T follicular helper cell (primary cell): ENCODE measurements around the gene TMEM132C.

Source experiments
- DNase-seq: peaks from one replicate; pipeline ENCODE4 v3.0.0-alpha.2; 2020; ENCODE audit warnings: low read depth

TMEM132C gene

GRCh38 chr12:128420163-128420562, 153.2 kb downstream of the TMEM132C start:
- DNase-seq, result no peak

- DNase-seq, result no peak
Measured at GRCh38 chr12:128421375-128421774, 154.4 kb downstream of the TMEM132C start.

DNA sequence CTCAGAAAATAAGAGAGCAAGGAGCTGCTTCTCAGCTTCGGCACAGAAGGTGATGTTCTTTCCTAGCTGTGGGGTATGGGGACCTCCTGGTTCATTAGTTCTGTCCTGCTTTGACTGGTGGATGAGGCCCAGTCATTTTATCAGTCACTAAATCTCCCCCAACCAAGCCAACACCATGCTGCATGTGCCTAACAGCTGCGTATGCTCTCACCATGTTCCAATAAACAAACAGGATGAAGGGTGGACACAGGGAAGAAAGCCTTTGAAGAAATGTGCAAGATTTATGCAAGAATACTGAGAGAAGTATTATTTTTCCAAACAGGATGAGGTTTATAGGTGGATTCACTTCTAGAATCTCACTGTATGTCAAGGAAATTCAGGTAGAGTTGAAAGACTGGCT, 156.2 kb downstream of the TMEM132C start:
- no peak for DNase-seq

- no peak for DNase-seq
Measured at GRCh38 chr12:128424931-128425431, 158.0 kb downstream of the TMEM132C start.

DNA sequence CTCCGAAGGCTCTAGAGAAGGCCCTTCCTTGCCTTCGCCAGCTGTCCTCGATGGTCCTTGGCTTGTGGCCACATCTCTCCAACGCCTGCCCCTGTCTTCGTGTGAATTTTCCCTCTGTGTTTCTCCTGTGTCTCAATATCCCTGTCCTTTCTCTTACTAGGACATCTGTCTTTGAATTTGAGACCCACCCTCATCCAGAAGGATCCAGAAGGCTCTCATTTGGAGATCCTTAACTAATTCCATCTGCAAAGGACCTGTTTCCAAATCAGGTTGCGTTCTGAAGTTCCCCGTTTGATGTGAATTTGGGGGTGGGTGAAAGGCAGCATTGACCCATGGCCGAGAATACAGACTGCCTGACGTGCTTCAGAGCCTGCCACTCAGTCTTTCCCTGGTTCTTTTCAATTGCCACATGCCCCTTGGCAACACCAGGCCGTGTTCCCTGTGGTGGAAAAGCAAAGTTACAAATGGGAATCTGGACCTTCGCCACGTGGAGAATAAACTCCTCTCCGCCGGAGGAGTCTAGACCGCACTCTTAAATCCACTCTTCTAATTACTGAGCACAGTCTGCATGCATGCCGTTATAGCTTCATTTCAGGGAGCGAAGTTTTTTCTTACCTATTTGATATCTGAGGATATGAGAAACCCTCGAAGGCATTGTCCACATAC, 158.8 kb downstream of the TMEM132C start:
- DNase-seq, result no peak

DNA sequence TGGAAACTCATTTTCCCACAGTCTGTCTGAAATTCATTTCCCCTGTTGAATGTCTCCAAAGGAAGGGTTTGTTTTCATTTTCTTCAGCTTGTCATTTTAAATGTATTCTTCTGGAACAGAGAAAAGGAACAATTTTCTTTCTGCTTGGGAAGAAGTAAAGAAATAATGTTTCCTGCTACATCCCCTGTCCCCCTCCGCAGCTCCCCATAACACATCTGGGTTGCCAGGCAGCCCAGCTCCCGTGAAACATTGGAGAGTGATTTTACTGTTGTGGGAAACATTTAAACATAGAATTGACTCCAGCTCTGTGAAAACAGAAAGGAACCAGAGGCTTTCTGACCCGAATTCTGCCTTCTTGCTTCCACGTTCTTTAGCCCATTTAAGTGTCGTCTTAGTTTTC, 159.5 kb downstream of the TMEM132C start:
- DNase-seq, result no peak

DNA sequence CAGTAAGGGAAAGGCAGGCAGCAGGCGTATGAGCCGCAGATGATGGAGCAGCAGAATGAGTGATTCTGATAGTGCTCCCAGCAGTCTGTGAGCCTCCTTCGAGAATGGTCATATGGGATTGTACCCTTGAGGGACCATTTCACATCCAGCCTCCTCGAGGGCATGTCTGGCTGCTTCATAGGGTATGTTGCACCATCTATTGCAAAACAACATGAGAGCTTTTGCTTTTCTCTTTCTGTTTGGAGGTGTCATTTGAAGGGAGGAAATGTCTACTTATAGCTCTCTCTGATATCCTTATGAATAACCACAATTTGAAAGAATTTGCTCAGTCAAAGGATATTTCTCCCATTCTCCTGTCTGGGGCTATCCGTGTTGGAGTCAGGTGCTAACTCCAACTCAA, 172.8 kb downstream of the TMEM132C start:
- DNase-seq, result no peak

- no peak for DNase-seq
Measured at GRCh38 chr12:128442096-128442495, 175.1 kb downstream of the TMEM132C start.

GRCh38 chr12:128444598-128444997, 177.6 kb downstream of the TMEM132C start:
- no peak for DNase-seq

DNA sequence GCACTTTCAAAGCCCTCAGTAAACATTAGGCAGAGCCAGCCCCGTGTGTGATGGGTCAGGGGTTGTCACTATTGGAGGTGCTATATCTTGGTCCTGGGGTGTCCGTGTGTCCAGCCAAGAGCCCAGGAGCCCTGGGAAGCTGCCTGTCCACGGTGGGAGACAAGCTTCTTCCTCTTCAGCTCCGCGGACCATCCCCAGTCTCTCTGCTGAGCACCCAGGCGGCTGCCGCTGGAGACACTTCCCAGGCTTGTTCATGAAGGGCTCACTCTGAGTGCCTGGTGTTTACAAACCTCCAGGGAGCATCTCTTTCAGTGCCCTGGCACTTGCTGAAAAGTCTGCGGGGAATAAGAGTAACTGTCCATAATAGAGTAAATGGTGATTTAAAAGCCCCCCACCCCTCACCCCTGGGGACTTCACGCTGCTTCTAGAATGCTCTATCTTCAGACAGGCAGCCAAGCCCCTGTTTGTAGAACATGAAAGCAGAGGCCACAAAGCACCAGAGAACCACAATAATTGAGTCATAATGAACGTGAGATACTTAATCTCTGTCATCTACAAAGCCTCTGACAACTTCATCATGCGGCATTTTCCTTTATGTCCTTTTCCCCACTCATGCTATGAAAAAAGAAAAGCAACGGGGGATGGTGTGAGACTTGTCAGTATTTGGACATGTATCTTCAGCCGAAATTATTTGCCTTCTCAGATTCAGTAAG, 178.6 kb downstream of the TMEM132C start:
- DNase-seq, result no peak

DNA sequence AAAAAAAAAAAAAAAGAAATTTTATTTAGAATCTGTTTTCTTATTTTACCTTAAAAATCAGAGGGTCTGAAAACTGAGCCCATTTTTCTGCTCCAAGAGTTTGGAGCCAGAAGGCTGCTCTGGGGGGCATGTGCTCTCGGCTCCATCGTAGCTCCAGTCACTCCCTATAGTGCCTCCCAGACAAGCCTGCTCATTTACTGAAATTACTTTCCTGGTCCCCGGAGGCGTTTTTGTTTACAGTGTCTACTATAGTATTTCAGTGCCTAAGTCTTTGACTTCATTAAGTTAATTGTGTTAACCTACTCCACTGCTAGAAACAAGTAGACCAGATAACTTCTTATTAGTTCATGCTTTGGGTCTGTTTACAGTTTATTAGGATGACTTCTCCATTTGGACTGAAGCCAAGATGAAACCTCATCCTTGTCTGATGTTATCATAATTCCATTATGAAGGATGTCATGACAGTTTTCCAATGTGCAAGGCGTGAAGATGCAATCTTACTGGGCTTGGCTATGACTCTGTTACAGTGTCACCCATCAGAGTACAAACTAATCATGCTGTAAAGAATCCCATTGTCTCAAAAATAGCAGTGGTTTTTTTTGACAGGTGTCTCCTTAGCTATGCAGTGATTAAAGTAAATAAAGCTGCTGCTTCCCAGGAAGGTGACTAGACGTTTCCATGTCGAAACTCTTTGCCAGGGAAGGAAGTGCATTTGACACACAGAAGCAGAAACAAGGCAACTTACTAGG, 182.3 kb downstream of the TMEM132C start:
- DNase-seq, result no peak

DNA sequence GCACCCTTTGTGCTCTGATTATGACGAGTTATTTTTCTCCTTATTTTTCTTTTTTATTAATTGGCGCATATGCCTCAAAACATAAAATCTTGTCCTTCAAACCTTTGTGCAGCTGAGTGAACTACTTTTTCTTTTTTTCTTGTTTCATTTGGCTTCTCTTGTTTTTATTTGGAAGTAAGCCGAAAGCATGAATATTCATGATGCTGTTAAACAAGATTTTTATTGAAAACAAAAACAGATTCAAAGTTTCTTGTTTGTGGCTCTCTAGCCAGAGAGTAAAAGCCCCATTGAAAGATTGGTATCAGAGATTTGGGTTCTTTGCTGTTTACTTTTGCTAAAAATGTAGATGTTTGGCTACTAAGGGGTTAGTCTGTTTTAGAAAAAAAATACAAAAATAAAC, 183.8 kb downstream of the TMEM132C start:
- no peak for DNase-seq

- DNase-seq, result no peak
Measured at GRCh38 chr12:128455851-128456250, 188.9 kb downstream of the TMEM132C start.

- DNase-seq, result no peak
Measured at GRCh38 chr12:128456922-128457321, 190.0 kb downstream of the TMEM132C start.

DNA sequence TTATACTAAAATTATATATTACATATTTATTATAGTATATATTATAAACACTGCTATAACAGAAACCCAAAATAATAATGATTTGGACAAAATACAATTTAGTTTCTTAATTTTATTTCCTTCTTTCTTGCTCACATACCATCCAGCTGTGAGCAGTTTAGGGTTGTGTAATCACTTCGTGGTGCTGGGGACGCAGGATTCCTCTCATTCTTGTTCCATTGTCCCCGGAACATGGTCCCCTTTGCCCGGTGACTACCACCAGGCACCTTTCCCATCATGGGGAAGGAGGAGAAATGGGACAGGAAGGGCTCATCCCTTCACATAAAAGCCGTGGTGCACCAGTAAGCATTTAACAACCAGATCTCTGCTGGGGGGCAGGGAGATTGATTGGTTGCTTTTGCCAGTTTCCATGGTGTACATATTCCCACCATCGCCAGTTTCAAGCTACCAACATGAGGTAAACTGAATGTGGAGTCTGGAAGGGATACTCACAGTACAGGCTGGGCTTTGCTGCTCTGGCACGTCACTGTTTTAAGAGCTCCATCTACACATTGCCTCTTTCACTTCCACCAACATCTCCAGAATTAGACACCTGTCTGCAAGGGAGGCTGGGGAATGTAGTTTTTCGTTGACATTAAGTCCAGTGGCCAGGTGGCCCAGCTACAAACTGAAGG, 191.5 kb downstream of the TMEM132C start:
- DNase-seq, result no peak

- DNase-seq, result no peak
Measured at GRCh38 chr12:128459067-128459466, 192.1 kb downstream of the TMEM132C start.

DNA sequence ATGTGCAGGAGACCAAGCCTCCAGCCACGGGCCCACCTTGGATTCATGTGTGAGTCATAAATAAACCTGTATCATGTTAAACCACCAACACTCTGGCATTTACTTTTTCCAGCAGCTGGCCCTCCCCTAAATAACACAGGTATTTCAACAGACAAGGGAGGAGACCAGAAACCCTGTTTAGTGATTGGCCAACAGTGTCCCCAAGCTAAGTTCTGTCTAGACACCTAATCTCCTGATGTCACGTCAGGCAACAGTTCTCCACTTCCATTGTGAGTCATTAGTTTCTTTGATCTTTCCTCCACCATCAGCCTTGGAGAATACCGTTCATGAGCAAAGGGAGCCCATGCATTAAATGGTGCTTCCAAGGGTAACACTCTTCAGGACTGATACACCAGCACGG, 196.9 kb downstream of the TMEM132C start:
- no peak for DNase-seq

DNA sequence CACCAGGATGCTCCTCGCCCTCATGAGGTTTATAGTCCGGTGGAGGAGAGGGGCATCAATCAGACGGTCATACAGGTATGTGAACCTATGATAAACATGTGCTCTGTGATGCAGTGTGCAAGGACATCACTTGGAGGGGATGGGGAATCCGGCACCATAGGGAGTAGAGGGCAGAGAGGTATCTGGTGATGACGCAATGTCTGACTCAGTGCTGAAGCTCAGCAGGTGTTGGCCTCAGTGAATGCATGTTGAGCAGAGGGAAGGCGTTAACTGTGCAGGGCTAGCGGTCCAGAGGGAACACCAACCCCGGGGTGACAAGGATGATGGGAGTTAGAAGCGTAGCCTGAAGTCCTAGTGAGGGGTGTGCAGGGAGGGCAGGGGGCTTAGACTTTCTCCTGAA, 200.9 kb downstream of the TMEM132C start:
- DNase-seq, result no peak

DNA sequence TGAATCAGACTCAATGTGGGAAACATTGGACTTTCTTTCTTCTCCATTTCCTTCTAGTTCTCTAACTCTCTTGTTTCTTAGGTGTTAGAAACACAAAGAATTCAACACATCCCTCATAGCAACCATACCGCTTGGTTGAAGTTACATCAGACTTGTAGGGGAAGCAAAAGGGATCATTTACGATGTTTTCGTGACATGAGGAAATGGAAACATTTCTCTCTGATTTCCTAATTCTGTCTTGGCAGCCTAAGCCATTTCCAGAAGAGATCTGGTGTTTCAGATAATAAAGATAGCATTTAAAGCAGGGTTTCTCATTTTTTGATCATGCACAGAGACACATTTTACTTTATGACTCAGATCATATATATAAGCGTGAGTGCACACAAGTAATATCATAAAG, 202.0 kb downstream of the TMEM132C start:
- no peak for DNase-seq

DNA sequence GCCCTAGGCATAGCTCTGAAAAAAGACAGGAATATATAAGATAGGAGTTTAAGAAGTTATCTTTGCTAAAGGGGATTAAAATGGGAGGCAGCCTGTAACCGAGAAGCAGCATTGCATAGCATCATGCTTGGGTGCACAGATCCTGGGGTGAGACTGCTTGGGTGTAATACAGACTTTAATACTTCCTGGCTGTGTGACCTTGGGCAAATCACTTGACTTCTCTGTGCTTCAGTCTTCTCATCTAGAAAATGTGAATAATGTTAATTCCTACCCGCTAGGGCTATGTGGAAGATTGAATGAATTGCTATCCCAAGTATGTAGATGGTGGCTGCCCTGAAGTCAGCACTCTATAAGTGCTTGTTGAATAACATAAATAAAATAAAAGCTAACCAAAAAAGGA, 204.5 kb downstream of the TMEM132C start:
- no peak for DNase-seq

GRCh38 chr12:128474916-128475315, 207.9 kb downstream of the TMEM132C start:
- no peak for DNase-seq

DNA sequence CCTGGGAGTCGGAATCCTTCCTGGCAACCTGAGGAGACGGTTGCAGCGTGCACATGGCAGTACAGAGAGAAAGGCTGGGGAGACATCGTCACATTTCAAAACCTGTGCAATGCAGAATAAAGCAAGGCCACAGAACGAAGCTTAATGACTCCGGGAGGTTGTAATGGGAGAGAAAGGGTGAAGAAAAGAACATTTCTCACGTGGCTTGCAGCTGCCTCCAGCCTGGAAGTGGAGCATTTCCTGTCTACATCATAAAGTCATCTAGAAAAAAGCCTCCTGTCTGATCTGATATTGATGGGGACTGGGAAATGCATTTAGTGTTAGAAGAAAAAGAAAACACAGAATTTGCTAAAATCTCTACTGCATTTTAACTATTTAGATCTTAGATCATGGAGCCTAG, 209.3 kb downstream of the TMEM132C start:
- no peak for DNase-seq
